ENCODE results near the gene TESK1.

TESK1 gene

GRCh38 chr9:35568196-35568595 lies 36.9 kb upstream of the TESK1 start:
- Histone ChIP-seq H3K27me3 (replicated peaks in 2 of 5; ENCODE audit: control insufficient read depth in 4 of 5, insufficient read depth in 5 of 5, low read length in 4 of 5) (no peaks in the 10 kb centered on the region), H3K27ac (ENCODE audit: insufficient read depth in 1 of 2, low read depth in 1 of 2, low read length in 2 of 2, poor library complexity in 1 of 2, severe bottlenecking in 2 of 2) (no peak overlapping the region), H3K36me3 (ENCODE audit: control insufficient read depth in 4 of 4, insufficient read depth in 4 of 4, low read length in 3 of 4) (peaks cover 0 to 3% (median 0%) of the 10 kb centered on the region in 4 experiments), H3K4me1 (ENCODE audit: control extremely low read depth in 1 of 4, control insufficient read depth in 4 of 4, insufficient read depth in 4 of 4, low read length in 3 of 4) (peaks cover 0 to 17% (median 9%) of the 10 kb centered on the region in 4 experiments), H3K4me3 (ENCODE audit: control insufficient read depth in 1 of 7, extremely low read depth in 1 of 7, insufficient read depth in 4 of 7, low read depth in 2 of 7, low read length in 6 of 7) (no peak overlapping the region), H3K9me3 (ENCODE audit: control extremely low read depth in 1 of 5, control insufficient read depth in 4 of 5, insufficient read depth in 2 of 5, low read depth in 1 of 5, low read length in 4 of 5) (no peaks in the 10 kb centered on the region)
- CTCF ChIA-PET = no interaction called here
- POLR2A ChIA-PET = no interaction called here
- no peak for DNase-seq
- WGBS (ENCODE audit: insufficient coverage) = 100% methylated on average over 4 of the region's 4 CpGs

GRCh38 chr9:35569206-35569605 lies 35.9 kb upstream of the TESK1 start:
- CTCF ChIA-PET = interaction anchor here (1.0 to 1.3 kb wide), 2 partner anchors 15 to 20 kb away, joined by 3 read pairs; no protein-coding TSS in a partner anchor
- H3K27ac ChIP-seq (ENCODE audit: insufficient read depth in 1 of 2, low read depth in 1 of 2, low read length in 2 of 2, poor library complexity in 1 of 2, severe bottlenecking in 2 of 2) = no peak overlapping the region
- H3K4me3 ChIP-seq (ENCODE audit: control insufficient read depth in 1 of 7, extremely low read depth in 1 of 7, insufficient read depth in 4 of 7, low read depth in 2 of 7, low read length in 6 of 7) = no peak overlapping the region
- no peak for DNase-seq
- no peaks in the 10 kb centered on the region for H3K36me3 ChIP-seq (ENCODE audit: control insufficient read depth in 4 of 4, insufficient read depth in 4 of 4, low read length in 3 of 4)
- H3K27me3 ChIP-seq (replicated peaks in 2 of 5; ENCODE audit: control insufficient read depth in 4 of 5, insufficient read depth in 5 of 5, low read length in 4 of 5) = no peaks in the 10 kb centered on the region
- H3K9me3 ChIP-seq (ENCODE audit: control extremely low read depth in 1 of 5, control insufficient read depth in 4 of 5, insufficient read depth in 2 of 5, low read depth in 1 of 5, low read length in 4 of 5) = no peaks in the 10 kb centered on the region
- POLR2A ChIA-PET = interaction anchor here (0.5 kb wide), 1 partner anchor 88 kb away, joined by 3 read pairs; no protein-coding TSS in a partner anchor
- 98% methylated on average over 5 of the region's 5 CpGs for WGBS (ENCODE audit: insufficient coverage)
- H3K4me1 ChIP-seq (ENCODE audit: control extremely low read depth in 1 of 4, control insufficient read depth in 4 of 4, insufficient read depth in 4 of 4, low read length in 3 of 4) = peaks cover 0 to 7% (median 3%) of the 10 kb centered on the region in 4 experiments

GRCh38 chr9:35570709-35571504 lies 34.2 kb upstream of the TESK1 start:
- ChIA-PET POLR2A (no interaction called here), CTCF (interaction anchor here (1.3 kb wide), 1 partner anchor 21 kb away, joined by 3 read pairs; no protein-coding TSS in a partner anchor)
- Histone ChIP-seq H3K9me3 (ENCODE audit: control extremely low read depth in 1 of 5, control insufficient read depth in 4 of 5, insufficient read depth in 2 of 5, low read depth in 1 of 5, low read length in 4 of 5) (no peaks in the 10 kb centered on the region), H3K4me3 (ENCODE audit: control insufficient read depth in 1 of 7, extremely low read depth in 1 of 7, insufficient read depth in 4 of 7, low read depth in 2 of 7, low read length in 6 of 7) (no peak overlapping the region), H3K36me3 (ENCODE audit: control insufficient read depth in 4 of 4, insufficient read depth in 4 of 4, low read length in 3 of 4) (no peaks in the 10 kb centered on the region), H3K27me3 (replicated peaks in 2 of 5; ENCODE audit: control insufficient read depth in 4 of 5, insufficient read depth in 5 of 5, low read length in 4 of 5) (no peaks in the 10 kb centered on the region), H3K4me1 (ENCODE audit: control extremely low read depth in 1 of 4, control insufficient read depth in 4 of 4, insufficient read depth in 4 of 4, low read length in 3 of 4) (peaks cover 0 to 7% (median 3%) of the 10 kb centered on the region in 4 experiments), H3K27ac (ENCODE audit: insufficient read depth in 1 of 2, low read depth in 1 of 2, low read length in 2 of 2, poor library complexity in 1 of 2, severe bottlenecking in 2 of 2) (no peak overlapping the region)
- DNase-seq = peak in 1 of 3 donors; percentile 9
- 92% methylated on average over 4 of the region's 6 CpGs for WGBS (ENCODE audit: insufficient coverage)

GRCh38 chr9:35574578-35575122 lies 30.4 kb upstream of the TESK1 start:
- peaks cover 0 to 6% (median 0%) of the 10 kb centered on the region in 5 experiments for H3K9me3 ChIP-seq (ENCODE audit: control extremely low read depth in 1 of 5, control insufficient read depth in 4 of 5, insufficient read depth in 2 of 5, low read depth in 1 of 5, low read length in 4 of 5)
- H3K27ac ChIP-seq (ENCODE audit: insufficient read depth in 1 of 2, low read depth in 1 of 2, low read length in 2 of 2, poor library complexity in 1 of 2, severe bottlenecking in 2 of 2) = no peak overlapping the region
- no peaks in the 10 kb centered on the region for H3K36me3 ChIP-seq (ENCODE audit: control insufficient read depth in 4 of 4, insufficient read depth in 4 of 4, low read length in 3 of 4)
- peaks cover 0 to 6% (median 2%) of the 10 kb centered on the region in 4 experiments for H3K4me1 ChIP-seq (ENCODE audit: control extremely low read depth in 1 of 4, control insufficient read depth in 4 of 4, insufficient read depth in 4 of 4, low read length in 3 of 4)
- no peak overlapping the region for H3K4me3 ChIP-seq (ENCODE audit: control insufficient read depth in 1 of 7, extremely low read depth in 1 of 7, insufficient read depth in 4 of 7, low read depth in 2 of 7, low read length in 6 of 7)
- POLR2A ChIA-PET = no interaction called here
- WGBS (ENCODE audit: insufficient coverage) = 100% methylated on average over 1 of the region's 2 CpGs
- CTCF ChIA-PET = no interaction called here
- H3K27me3 ChIP-seq (replicated peaks in 2 of 5; ENCODE audit: control insufficient read depth in 4 of 5, insufficient read depth in 5 of 5, low read length in 4 of 5) = no peaks in the 10 kb centered on the region
- DNase-seq = no peak

- POLR2A ChIA-PET = interaction anchor here (0.6 kb wide), 1 partner anchor 138 kb away, joined by 4 read pairs; no protein-coding TSS in a partner anchor
- no peak for DNase-seq
- H3K27ac ChIP-seq (ENCODE audit: insufficient read depth in 1 of 2, low read depth in 1 of 2, low read length in 2 of 2, poor library complexity in 1 of 2, severe bottlenecking in 2 of 2) = no peak overlapping the region
- H3K27me3 ChIP-seq (replicated peaks in 2 of 5; ENCODE audit: control insufficient read depth in 4 of 5, insufficient read depth in 5 of 5, low read length in 4 of 5) = no peaks in the 10 kb centered on the region
- CTCF ChIA-PET = no interaction called here
- H3K9me3 ChIP-seq (ENCODE audit: control extremely low read depth in 1 of 5, control insufficient read depth in 4 of 5, insufficient read depth in 2 of 5, low read depth in 1 of 5, low read length in 4 of 5) = peaks cover 0 to 14% (median 7%) of the 10 kb centered on the region in 5 experiments
- H3K36me3 ChIP-seq (ENCODE audit: control insufficient read depth in 4 of 4, insufficient read depth in 4 of 4, low read length in 3 of 4) = peaks cover 0 to 3% (median 0%) of the 10 kb centered on the region in 4 experiments
- H3K4me1 ChIP-seq (ENCODE audit: control extremely low read depth in 1 of 4, control insufficient read depth in 4 of 4, insufficient read depth in 4 of 4, low read length in 3 of 4) = peaks cover 0 to 4% (median 0%) of the 10 kb centered on the region in 4 experiments
- H3K4me3 ChIP-seq (ENCODE audit: control insufficient read depth in 1 of 7, extremely low read depth in 1 of 7, insufficient read depth in 4 of 7, low read depth in 2 of 7, low read length in 6 of 7) = no peak overlapping the region
- 100% methylated on average over 5 of the region's 5 CpGs for WGBS (ENCODE audit: insufficient coverage)
Measured at GRCh38 chr9:35575478-35575877, 29.6 kb upstream of the TESK1 start.

GRCh38 chr9:35577486-35577885 lies 27.6 kb upstream of the TESK1 start:
- 87% methylated on average over 4 of the region's 5 CpGs for WGBS (ENCODE audit: insufficient coverage)
- Histone ChIP-seq H3K27me3 (replicated peaks in 2 of 5; ENCODE audit: control insufficient read depth in 4 of 5, insufficient read depth in 5 of 5, low read length in 4 of 5) (no peaks in the 10 kb centered on the region), H3K4me3 (ENCODE audit: control insufficient read depth in 1 of 7, extremely low read depth in 1 of 7, insufficient read depth in 4 of 7, low read depth in 2 of 7, low read length in 6 of 7) (no peak overlapping the region), H3K9me3 (ENCODE audit: control extremely low read depth in 1 of 5, control insufficient read depth in 4 of 5, insufficient read depth in 2 of 5, low read depth in 1 of 5, low read length in 4 of 5) (peaks cover 0 to 29% (median 13%) of the 10 kb centered on the region in 5 experiments), H3K4me1 (ENCODE audit: control extremely low read depth in 1 of 4, control insufficient read depth in 4 of 4, insufficient read depth in 4 of 4, low read length in 3 of 4) (no peaks in the 10 kb centered on the region), H3K36me3 (ENCODE audit: control insufficient read depth in 4 of 4, insufficient read depth in 4 of 4, low read length in 3 of 4) (peaks cover 0 to 3% (median 0%) of the 10 kb centered on the region in 4 experiments), H3K27ac (ENCODE audit: insufficient read depth in 1 of 2, low read depth in 1 of 2, low read length in 2 of 2, poor library complexity in 1 of 2, severe bottlenecking in 2 of 2) (no peak overlapping the region)
- ChIA-PET CTCF (interaction anchor here (3.0 kb wide), 1 partner anchor 24 kb away, joined by 7 read pairs; no protein-coding TSS in a partner anchor), POLR2A (no interaction called here)
- peak in 1 of 3 donors; percentile 20 for DNase-seq

- no peaks in the 10 kb centered on the region for H3K4me1 ChIP-seq (ENCODE audit: control extremely low read depth in 1 of 4, control insufficient read depth in 4 of 4, insufficient read depth in 4 of 4, low read length in 3 of 4)
- CTCF ChIA-PET = interaction anchor here (1.3 to 3.0 kb wide), 2 partner anchors 16 to 25 kb away, joined by 3 to 7 read pairs; a partner anchor contains a TSS
- peaks cover 0 to 3% (median 0%) of the 10 kb centered on the region in 4 experiments for H3K36me3 ChIP-seq (ENCODE audit: control insufficient read depth in 4 of 4, insufficient read depth in 4 of 4, low read length in 3 of 4)
- POLR2A ChIA-PET = no interaction called here
- no peak overlapping the region for H3K4me3 ChIP-seq (ENCODE audit: control insufficient read depth in 1 of 7, extremely low read depth in 1 of 7, insufficient read depth in 4 of 7, low read depth in 2 of 7, low read length in 6 of 7)
- 100% methylated on average over 1 of the region's 1 CpG for WGBS (ENCODE audit: insufficient coverage)
- no peak for DNase-seq
- H3K27me3 ChIP-seq (replicated peaks in 2 of 5; ENCODE audit: control insufficient read depth in 4 of 5, insufficient read depth in 5 of 5, low read length in 4 of 5) = no peaks in the 10 kb centered on the region
- no peak overlapping the region for H3K27ac ChIP-seq (ENCODE audit: insufficient read depth in 1 of 2, low read depth in 1 of 2, low read length in 2 of 2, poor library complexity in 1 of 2, severe bottlenecking in 2 of 2)
- peaks cover 0 to 29% (median 15%) of the 10 kb centered on the region in 5 experiments for H3K9me3 ChIP-seq (ENCODE audit: control extremely low read depth in 1 of 5, control insufficient read depth in 4 of 5, insufficient read depth in 2 of 5, low read depth in 1 of 5, low read length in 4 of 5)
Measured at GRCh38 chr9:35579130-35579529, 25.9 kb upstream of the TESK1 start.
